HG03521 (cell line): Measurements from ENCODE around the gene LHX4.
"Not testable (repeated sequence)": the region's sequence is repeated elsewhere in the genome, so short reads cannot be mapped to it uniquely, and the experiment has no call there.

Experiments
- ATAC-seq: cut with Tn5 transposase; IDR thresholded peaks from one replicate; pipeline ENCODE4 v1.9.1; 2021; ENCODE audit warnings: mild to moderate bottlenecking, moderate library complexity; ENCODE audit not compliant: unreplicated experiment

The LHX4 gene

DNA sequence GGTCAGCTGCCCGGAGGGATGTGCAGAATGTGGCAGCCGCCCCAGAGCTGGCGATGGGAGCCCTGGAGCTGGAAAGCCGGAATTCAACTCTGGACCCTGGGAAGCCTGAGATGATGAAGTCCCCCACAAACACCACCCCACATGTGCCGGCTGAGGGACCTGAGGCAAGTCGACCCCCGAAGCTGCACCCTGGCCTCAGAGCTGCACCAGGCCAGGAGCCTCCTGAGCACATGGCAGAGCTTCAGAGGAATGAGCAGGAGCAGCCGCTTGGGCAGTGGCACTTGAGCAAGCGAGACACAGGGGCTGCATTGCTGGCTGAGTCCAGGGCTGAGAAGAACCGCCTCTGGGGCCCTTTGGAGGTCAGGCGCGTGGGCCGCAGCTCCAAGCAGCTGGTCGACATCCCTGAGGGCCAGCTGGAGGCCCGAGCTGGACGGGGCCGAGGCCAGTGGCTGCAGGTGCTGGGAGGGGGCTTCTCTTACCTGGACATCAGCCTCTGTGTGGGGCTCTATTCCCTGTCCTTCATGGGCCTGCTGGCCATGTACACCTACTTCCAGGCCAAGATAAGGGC is 33.5 kb upstream of the LHX4 start:
- ATAC-seq: no peak

DNA sequence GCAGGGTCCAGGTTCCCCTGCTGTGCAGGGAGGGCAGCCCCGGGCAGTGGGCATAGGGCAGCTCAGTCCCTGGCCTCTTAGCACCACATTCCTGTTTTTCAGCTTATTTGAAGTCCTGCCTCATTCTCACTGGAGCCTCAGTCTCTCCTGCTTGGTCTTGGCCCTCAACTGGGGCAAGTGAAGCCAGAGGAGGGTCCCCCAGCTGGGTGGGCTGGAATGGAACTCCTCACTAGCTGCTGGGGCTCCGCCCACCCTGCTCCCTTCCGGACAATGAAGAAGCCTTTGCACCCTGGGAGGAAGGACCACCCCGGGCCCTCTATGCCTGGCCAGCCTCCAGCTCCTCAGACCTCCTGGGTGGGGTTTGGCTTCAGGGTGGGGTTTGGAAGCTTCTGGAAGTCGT is 32.8 kb upstream of the LHX4 start:
- ATAC-seq: no peak

DNA sequence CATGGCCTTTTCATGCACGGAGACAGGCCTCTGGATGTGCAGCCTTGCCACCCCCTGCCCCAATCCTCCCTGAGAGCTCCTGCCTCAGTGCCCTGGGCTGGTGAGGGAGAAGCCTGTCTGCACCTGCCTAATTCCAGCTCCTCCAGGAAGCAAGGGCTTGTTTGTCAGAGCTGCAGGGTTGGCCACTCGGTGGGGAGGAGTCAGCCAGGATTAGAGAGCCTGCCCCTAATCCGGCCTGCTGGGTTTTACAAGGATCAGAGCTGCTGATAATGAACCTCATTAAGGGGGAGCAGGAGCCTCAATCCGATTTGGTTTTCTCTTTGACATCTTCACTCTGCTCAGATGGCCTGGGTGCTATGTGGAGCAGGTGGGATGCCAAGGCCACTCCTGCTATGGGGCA is 31.9 kb upstream of the LHX4 start:
- ATAC-seq: no peak

DNA sequence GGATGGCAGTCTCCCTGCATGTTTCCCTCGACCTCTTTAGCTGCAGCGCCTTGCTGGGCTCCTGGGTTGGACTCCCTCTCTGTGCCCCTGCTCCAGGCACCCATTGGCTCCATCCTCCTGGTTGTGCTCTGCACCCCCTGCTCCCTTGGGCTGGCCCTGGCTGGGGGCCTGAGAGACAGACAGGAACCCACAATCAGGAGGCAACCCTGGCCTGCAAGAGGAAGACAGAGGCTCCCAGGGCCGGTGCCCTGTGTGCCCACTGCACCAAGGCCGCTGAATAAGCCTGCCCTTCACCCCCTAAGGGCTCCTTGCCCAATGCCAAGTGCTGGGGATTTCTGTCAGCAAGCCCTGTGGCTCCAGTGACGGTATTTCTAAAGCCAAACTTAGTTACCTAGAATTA is 31.5 kb upstream of the LHX4 start:
- no peak for ATAC-seq

DNA sequence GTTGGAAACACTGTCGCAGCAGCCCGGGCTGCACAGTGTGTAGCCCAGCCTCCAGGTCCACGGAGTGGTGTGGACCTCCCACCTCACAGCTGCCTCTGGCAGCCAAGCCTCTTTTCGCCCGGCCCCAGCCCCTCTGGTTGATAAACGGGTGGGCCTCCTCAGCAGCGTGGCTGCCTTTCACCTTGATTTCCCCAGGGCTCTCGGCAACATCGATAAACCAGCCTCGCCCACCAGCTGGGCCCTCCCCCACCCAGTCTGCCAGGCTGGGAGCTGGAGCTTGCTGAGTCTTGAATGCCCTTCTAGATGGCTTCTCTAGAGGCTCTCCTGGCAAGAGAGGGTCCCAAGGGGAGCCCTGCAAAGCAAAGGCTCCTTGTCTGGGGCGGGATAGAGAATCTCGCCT is 31.0 kb upstream of the LHX4 start:
- ATAC-seq: no peak

DNA sequence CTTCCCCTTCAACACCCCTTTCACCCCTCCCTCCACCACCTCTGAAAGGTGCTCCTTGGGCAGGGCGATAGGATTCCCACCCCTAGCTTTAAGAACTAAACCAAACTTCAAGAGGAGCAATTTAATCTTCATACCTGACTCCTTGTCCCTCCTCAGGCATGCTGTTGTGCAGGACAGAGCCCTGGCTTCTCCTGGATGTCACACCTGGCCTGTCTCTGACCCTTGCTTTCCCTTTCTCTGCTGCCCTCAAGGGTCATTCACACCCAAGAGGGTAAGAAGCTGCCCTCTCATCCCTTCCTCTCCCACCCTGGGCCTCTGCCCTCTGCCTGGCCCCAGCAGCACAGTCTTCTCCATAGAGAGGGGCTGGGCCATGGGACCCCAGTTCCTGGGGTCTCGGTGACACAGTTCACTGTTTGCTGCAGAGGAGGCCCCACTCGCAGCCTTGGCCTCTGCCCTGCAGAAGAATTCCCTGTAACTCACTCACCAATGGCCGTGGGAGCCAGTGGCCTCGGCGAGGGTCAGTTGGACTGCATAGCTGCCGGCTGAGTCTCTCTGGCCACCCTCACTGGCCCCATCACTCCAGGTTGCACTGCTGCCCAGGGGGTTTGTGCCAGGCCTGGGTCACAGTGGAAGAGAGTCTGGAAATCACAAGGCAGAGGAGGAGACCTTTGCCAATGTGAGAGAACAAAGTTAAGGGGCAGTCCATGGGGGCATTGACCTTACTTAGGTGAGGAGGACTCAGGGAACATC is 28.4 kb upstream of the LHX4 start:
- ATAC-seq: no peak

DNA sequence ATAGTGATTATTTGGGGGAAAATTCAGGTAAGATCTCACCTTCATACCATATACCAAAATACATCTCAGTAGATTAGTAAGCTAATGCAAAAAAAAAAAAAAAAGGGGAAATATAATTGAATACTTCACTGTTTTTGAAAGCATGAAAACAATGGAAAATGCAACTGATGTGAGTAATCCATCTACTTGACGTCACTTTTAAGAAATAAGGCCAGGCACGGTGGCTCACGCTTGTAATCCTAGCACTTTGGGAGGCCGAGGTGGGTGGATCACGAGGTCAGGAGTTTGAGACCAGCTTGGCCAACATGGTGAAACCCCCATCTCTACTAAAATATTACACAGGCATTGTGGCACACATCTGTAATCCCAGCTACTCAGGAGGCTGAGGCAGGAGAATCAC is 27.5 kb upstream of the LHX4 start:
- ATAC-seq: not testable (repeated sequence)

DNA sequence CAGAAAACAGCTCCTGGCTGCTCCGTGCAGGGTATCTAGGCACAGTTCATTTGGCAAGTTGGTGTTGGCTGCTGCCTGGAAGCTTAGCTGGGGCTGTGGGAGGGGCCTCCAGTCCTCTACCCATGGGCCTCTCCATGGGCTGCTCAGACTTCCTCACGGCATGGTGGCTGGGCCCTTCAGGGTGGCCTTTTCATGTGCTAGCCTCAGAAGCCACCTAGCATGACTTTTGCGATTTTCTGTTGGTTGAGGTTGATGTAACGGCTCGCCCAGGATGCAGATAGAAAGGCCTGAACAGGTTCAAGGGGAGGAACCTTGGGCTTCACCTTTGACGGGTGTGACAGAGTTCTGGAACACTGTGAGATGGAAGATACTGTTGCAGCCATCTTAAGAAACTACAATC is 25.8 kb upstream of the LHX4 start:
- no peak for ATAC-seq

DNA sequence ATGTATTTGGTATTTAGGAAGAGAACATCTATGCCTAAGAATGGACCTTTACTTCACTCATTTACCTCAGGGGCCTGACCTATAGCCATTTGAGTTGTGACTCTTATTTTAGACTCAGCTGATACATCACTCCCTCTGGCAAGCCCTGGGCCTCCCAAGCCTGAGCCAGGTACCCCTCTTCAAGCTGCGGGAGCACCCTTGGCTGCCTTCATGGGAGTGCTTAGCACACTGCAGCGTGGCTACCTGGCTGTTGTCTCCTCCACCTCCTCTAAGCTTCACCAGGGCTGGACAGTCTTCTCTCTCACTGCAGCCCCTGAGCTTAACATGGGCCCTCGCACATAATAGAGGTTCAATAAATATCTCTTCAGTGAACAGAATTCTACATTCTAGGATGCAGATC is 23.5 kb upstream of the LHX4 start:
- no peak for ATAC-seq

DNA sequence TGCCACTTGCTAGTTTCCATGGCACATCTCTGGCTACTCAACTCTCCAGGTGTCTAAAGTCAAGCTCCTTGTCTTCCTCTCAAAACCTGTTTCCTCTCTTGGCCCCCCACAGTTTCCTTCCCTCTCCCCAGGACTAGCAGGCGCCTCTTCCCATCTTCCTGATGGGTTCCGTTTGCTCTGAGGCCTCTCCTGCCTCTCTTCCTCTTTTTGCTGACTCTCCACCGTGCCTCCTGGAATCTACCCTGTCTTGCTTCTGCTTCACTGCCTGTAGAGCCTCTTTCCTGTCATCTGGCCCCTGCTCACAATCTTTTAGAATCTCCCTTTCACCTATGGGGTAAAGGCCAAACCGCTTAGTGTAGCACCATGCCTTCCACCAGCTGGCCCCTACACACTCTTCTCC is 21.8 kb upstream of the LHX4 start:
- no peak for ATAC-seq

DNA sequence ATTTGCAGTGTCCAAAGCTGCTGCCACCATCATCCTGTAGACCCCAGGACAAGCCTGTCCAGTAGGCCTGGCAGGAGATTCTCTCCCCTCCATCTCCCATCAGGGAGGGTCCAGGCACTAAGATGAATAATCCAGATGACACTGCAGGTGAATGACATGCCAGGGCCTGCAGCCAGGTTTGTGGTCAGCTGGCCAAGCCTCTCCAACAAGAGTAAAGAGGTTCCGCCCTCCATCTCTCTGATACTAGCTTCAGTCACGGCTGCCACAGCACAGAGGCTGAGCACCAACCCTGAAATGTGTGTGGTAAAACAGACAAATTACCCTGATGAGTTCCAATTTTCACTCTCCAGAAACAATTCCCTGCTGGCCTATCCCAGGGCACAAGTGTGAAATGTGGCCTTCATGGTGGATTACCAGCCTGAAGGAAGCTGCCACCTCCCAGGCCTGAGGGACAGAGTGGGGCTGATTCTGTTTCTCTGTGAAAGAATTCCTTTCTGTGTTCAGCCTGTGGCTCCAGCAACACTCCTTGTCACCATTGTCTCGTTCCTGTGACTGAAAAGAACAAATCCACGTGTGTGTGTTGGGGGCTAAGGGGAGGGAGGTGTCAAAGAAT is 19.9 kb upstream of the LHX4 start:
- ATAC-seq: no peak

DNA sequence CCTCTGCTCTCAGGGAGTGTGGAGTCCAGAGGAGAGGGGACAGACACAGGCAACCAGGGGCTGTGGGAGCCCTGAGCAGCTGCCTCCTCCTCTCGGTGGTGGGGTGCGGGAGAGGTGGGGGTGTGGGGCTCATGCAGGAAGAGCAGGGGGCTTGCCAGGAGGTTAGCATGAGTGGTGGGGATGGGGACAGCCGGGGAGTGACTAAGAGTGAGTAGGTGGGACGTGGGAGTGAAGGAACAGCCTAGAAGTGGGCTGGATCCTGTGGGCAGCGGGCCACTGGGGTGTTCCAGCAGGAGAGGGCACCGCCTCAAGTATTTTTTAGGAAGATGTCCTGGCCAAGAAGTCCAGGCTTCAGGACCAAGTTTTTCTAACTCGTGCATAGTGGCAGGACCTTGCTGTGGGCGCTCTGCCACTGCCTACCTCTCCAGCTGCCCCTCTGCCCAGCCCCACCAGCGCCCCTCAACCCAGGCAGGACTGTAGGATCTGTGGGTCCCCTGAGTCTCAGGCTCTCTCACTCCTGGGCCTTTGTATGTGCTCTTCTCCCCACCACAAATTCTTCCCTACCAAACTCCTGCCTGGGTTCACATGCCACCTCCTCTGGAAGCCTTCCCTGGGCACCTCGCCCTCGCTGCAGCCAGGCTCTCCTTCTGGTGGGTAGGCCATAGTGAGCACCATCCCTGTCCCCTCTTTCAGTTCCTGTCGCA is 18.8 kb upstream of the LHX4 start:
- no peak for ATAC-seq

DNA sequence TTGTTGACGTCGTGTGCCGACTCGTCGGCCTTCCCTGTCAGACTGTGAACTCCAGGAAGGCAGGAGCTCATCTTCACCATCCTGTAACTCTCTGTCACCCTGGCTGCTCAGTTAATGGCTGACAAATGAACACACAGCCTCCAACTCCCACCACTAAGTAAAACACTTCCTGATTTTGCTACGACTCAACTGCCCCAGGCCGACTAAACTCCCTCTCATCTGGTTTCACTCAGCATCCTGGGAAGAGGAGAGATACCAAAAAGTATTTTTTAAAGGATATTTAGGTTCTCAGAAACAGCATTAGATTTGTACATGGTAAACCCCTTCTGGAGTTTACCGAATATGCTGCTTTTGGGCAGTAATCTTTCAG is 18.2 kb upstream of the LHX4 start:
- no peak for ATAC-seq

DNA sequence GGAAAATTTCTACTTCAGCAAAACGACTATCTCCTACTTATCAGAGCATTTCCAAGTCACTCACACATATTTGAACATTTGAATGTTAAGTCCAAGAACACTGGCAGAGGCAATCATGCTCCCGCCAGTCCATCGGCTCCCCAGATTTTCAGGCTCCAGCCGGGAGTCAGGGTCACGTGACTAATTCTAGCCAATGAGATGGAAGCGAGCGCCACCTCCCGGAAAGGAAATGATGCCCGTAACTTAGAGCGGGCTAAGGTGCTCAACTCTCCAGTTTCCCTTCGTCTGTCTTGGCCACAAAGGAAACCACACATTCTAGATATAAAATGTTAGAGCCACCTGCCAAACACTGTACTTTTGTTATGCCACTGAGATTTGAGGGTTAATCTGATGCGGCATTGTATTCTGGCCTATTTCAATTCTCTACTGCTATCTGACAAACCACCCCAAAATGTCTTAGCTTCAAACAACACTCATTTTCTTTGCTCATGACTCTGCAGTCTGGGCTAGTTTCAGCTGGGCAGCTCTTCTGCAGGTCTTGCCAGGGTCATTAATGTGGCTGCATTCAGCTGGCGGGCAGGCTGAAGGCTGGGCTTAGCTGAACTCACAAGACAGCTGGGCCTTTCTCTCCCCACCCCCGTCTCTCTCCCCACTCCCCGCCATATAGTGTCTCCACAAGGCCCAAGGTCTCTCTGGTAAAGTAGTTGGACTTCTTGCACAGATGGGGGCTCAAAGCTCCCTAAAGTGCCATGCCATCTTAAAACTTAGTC is 16.5 kb upstream of the LHX4 start:
- no peak for ATAC-seq

DNA sequence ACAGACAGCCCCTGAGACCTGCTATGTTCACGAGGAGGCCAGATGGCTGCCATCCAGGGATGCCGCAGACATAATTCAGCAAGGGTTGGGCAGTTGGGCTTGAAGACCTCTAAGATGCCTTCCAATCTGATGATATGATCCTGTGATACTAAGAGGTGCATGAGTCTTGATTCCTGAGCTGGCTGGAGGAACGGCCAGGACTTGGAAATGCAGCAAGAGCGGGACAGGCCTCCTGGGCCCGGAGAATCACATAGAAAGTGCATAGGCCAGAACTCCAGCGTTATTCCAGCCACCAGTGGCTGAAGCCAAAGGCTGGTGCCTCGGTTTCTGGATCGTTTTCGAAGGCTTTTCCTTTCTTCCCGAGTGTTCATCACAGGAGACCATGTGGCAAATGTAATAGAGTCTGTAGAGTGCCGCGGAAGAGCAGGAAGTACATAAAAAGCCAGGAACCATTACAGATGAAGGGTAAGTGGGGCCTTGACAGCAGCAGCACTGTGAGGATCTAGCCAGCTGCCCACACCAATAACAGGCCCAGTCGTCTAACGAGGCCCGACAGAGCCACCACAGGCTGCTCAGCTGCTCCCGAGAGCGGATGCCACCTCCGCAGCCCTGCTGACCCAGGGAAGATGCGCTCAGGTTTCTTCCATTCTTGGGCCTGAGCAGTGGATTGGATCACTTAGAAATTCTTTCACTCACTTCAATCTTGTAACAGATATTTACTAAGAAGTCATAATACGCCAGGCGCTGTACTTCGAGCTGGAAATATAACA is 14.0 kb upstream of the LHX4 start:
- ATAC-seq: no peak

DNA sequence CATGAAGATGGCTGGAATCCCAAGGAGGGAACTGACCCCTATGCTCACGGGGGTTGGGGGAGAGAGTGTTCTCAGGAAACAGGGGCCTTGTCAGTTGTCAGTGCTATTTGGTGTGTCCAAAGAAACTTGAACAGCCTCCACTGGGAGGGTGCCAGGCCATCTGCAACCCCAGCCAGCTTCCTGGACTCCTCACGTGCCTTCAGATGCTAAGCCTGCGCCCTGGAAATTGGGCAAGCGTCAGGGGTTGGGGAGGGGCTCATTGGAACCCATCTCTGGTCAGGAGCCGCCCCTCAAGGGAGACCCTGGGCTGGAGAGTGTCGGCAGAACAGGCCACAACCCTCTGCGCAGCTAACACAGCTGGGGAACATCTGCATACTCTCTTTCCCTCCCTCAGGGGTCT is 13.1 kb upstream of the LHX4 start:
- ATAC-seq: no peak

DNA sequence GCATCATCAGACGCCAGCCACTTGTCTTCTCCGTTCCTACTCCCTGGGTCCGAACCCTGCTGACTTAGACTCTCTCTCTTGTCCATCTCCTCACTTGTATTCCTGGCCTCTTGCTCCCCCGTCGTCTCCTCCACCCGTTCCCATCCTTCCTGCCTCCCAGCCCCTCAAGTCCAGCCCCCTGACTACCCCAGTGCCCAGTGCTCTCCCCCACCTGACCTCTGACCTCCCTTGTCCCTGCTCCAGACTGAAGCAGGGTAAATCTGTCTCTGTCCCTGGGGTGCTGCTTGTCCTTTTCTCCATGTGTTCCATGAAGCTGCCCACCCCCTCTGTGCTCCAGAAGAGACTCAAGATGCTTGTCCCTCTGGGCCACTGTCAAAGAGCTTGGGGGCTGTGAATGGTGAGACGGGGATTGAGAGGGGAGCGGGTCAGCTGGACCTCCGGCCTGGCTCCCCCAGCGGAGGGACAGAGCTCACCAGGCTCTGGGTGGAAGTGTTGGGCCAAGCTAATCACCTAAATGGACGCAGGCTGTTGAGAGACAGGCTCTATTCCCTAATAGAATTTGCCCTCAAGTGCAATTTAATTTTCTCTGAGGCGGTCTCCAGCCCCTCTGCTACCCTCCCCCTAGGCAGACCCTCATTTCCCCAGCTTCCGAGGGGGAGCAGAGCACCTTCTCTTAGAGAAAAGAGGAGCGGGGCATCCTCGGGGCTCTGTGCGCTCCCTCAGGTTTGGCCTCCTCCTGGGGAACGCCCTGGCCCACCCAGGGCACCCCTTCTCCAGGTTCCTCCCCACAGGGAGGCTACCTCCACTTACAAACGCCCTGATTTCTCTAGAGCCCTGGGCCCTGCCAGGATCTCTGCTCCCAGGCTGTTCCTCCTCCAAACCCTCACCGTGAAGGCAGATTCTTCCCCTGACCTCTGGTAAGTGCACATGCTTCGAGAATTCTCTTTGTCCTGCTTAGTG is 11.0 kb upstream of the LHX4 start:
- no peak for ATAC-seq

DNA sequence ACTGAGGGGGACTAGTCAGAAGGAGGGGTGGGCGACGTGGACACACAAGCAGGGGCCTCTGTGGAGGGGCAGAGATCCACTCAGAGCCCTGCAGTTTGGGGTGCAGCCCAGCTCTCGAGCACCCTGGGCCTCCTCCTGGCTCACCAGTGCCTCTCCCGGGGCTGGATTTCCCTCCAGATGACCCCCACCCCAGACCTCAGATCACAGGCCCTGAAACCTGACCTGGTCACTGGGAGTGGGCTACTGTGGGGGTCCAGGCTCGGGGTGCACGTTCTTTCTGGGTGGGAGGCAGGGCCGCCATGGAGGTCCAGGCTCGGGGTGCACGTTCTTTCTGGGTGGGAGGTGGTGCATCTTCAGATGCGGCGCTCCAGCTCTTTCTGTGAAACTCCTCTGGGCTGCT is 10.3 kb upstream of the LHX4 start:
- ATAC-seq: no peak

DNA sequence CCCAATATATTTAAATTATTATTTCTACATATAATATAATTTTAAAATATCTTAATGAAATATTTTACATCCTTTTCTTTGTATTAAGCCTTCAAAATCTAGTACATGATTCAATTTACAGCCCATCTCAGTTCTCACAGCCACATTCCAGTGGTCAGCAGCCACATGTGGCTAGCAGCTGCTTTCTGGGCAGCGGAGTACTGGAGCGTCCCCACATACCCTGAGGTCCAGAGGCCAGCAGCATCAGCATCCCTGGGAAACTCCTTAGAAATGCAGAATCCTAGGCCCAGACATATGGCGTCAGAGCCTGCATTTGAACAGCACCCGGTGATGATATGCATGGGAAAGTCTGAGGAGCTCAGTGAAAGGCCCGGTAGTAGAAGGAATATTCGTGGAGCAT is 8.6 kb upstream of the LHX4 start:
- ATAC-seq: no peak
